ENCODE data around the gene MAP2K6.

DNA sequence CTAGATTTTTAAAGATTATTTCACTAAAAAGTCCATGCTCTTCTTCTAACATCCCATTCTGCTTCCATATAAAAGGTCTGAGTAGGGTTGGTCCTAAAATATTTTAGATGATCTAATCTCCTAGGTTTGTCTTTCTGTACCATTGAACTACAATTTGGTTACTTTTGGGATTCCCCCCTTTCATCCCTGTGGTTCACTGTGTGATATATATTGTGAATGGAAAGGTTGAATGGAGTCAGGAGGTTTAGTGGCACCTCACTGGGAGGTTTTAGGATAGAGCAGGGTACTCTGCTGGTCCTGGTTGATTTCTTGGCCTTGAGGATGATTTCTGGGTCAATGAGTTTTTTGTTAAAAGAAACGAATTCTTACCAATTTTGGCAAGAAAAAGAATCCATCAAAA, 29.5 kb downstream of the MAP2K6 start:
- no peak for TF ChIP-seq SPI1 (IDR thresholded peaks at IDR 0.05; ENCODE audit: low read depth, low read length)
- no peak for TF ChIP-seq POLR2A (IDR thresholded peaks at IDR 0.05; ENCODE audit: low read depth, low read length)

Measured in GM12891 (cell line).